Stimulated activated naive CD4-positive, alpha-beta T cell (primary cell): ENCODE results near the gene MED1.

Source experiments
- DNase-seq, 6 experiments: peaks; one replicate each; lab custom pipeline; 2025; lab: John Stamatoyannopoulos, UW

Gene MED1

GRCh38 chr17:39360537-39360936, 90.5 kb downstream of the MED1 start:
- no peak for DNase-seq

DNA sequence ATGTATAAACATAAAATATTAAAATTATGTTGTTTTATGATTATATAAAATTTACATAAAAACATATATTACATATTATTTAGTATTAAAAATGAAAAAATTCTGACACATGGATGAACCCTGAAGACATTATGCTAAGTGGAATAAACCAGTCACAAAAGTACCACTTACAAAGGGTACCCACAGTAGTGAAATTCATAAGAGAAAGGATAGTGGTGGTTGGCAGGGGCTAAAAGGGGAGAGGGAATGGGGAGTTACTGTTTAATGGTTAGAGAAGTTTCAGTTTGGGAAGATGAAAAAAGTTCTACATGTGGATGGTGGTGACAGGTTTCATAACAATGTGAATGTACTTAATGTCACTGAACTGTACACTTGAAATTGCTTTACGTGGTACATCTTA, 91.1 kb downstream of the MED1 start:
- no peak for DNase-seq

DNA sequence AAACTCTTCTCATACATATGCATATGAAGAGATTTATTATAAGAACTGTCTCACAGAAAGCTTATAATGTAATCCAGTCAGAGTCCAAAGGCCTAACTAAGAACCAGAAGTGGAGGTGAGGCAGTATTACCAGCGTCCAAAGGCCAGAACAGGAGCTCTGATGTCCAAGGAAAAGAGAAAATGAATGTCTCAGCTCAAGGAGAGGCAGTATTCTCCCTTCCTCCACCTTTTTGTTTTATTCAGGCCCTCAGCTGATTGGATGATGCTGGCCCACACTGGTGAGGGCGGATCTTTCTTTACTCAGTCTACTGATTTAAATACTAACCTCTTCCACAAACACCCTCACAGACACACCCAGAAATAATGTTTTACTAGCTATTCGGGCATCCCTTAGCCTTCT, 93.1 kb downstream of the MED1 start:
- no peak for DNase-seq

- DNase-seq = no peak
These were observed 93.6 kb downstream of the MED1 start for GRCh38 chr17:39357488-39357887.
